ENCODE data around the gene ANKRD39.

Gene ANKRD39

DNA sequence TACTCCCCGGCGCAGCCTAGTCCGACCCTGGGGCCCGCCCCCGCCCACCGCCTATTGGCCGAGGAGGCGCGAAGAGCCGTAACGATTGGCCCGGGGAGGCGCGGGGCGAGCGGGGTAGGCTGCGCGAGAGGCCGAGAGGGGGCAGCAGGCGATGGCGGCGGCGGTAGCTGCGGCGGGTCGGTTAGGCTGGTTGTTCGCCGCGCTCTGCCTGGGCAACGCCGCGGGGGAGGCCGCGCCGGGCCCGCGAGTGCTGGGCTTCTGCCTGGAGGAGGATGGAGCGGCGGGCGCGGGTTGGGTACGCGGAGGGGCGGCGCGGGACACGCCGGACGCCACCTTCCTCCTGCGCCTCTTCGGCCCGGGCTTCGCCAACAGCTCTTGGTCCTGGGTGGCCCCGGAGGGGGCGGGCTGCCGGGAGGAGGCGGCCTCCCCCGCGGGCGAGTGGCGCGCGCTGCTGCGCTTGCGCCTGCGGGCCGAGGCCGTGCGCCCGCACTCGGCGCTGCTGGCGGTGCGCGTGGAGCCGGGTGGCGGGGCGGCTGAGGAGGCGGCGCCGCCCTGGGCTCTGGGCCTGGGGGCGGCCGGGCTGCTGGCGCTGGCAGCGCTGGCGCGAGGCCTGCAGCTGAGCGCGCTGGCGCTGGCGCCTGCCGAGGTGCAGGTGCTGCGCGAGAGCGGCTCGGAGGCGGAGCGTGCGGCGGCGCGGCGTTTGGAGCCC, 41.5 kb downstream of the ANKRD39 start, which contains the start of gene CNNM3:
TSS of gene CNNM3 (plus strand) at position 142 of the 709 bp plus-strand sequence. CDS start at position 152, 10 bp downstream.
- peak within 1 kb of the TSS; percentile 74 for H4K8ac ChIP-seq (ENCODE audit: low read length)
- H3K4me2 ChIP-seq (ENCODE audit: low read length, poor library complexity, severe bottlenecking) = peak within 1 kb of the TSS; percentile 96
- WGBS = under 1% methylated on average over 37 of the region's 103 CpGs
- H3K4me3 ChIP-seq (ENCODE audit: insufficient read depth in 1 of 2, low read depth in 1 of 2, low read length in 2 of 2) = peak within 1 kb of the TSS; percentile 81 to 88
- H2BK15ac ChIP-seq (ENCODE audit: low read depth, poor library complexity, severe bottlenecking) = peak within 1 kb of the TSS; percentile 91
- peaks cover 36% of the 10 kb centered on the region for H3K79me1 ChIP-seq (replicated peaks; ENCODE audit: low read length, poor library complexity, severe bottlenecking)
- H3K4me1 ChIP-seq (ENCODE audit: control insufficient read depth, insufficient read depth, low read depth, low read length) = peaks cover 17% of the 10 kb centered on the region
- peaks cover 0 to 10% of the 10 kb centered on the region in 2 experiments for H3K36me3 ChIP-seq (ENCODE audit: control insufficient read depth in 1 of 2, insufficient read depth in 2 of 2, low read depth in 1 of 2, low read length in 2 of 2)
- DNase-seq = peak; percentile 95
- H3K18ac ChIP-seq (ENCODE audit: low read depth in 1 of 2, low read length in 2 of 2) = peak within 1 kb of the TSS; percentile 78 to 95
- H3K9ac ChIP-seq (ENCODE audit: low read length) = peak within 1 kb of the TSS; percentile 72
- no peaks in the 10 kb centered on the region for H3K27me3 ChIP-seq (ENCODE audit: control insufficient read depth in 1 of 2, insufficient read depth in 1 of 2, low read length in 2 of 2)
- H3K23ac ChIP-seq (ENCODE audit: low read length in 2 of 2) = peak within 1 kb of the TSS in 1 of 2 experiments; percentile 73
- peak within 1 kb of the TSS in 1 of 2 experiments; percentile 81 for H2BK12ac ChIP-seq (ENCODE audit: low read length in 2 of 2)
- peak within 1 kb of the TSS in 1 of 2 experiments; percentile 95 for H3K14ac ChIP-seq (ENCODE audit: low read length in 2 of 2)
- H2BK120ac ChIP-seq (ENCODE audit: low read depth, low read length) = no peak within 1 kb of the TSS
- H2AFZ ChIP-seq (ENCODE audit: low read depth, low read length) = peak within 1 kb of the TSS; percentile 96
- H4K91ac ChIP-seq (ENCODE audit: low read length) = peak within 1 kb of the TSS; percentile 86
- H2BK5ac ChIP-seq (ENCODE audit: low read depth, low read length, poor library complexity, severe bottlenecking) = peak within 1 kb of the TSS; percentile 83
- peak within 1 kb of the TSS; percentile 48 for H3K27ac ChIP-seq (ENCODE audit: low read length, poor library complexity, severe bottlenecking)
- peak within 1 kb of the TSS in 1 of 2 experiments; percentile 36 for H3K4ac ChIP-seq (ENCODE audit: low read depth in 1 of 2, low read length in 2 of 2)
- H3K9me3 ChIP-seq (ENCODE audit: control insufficient read depth, low read length) = no peaks in the 10 kb centered on the region
- no peak within 1 kb of the TSS for H2AK5ac ChIP-seq (ENCODE audit: low read length, severe bottlenecking)

DNA sequence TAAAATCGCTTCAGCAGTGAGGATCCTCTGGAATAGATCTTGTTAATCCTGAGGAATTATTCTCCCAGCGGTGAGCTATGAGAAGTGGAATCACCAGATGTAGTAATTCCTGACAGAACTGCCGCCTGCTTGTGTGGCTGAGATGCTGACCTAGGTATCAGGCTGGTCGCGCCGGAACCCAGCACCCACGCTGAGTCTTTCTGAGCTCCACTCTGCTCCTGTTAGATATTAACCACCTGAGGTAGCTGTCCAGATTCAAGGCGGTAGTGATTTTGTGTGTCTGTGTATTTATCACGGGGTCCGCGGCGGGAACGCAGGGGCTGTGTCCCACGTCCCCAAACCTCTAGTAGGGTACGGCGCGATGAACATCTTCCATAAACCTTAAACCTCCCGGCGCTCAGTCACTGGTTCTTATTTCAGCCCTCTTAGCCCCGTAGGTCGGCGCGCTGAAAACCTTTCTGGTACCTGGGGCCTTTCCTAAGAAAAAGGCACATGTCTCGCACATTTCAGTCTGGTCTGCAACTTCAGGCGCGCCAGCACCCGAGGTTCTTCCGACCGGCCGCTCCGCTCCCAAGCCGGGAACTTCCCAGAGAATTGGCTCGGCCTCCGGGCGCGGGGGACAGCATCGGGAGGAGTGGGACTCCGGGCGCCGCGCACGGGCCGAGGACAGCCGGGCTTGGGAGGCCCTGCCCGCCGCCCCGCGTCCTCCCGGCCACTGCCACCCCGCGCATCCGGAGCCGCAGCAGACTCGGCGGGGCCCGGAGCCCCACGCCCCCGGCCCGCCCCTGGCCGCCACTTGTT, 42.3 kb downstream of the ANKRD39 start:
- no peak overlapping the region for H2AK5ac ChIP-seq (ENCODE audit: low read length, severe bottlenecking)
- H2BK120ac ChIP-seq (ENCODE audit: low read depth, low read length) = no peak overlapping the region
- H3K9me3 ChIP-seq (ENCODE audit: control insufficient read depth, low read length) = no peaks in the 10 kb centered on the region
- H3K9ac ChIP-seq (ENCODE audit: low read length) = peak overlapping the region; percentile 72
- no peak overlapping the region for H3K23ac ChIP-seq (ENCODE audit: low read length in 2 of 2)
- no peak overlapping the region for H3K14ac ChIP-seq (ENCODE audit: low read length in 2 of 2)
- no peak overlapping the region for H4K91ac ChIP-seq (ENCODE audit: low read length)
- peak overlapping the region; percentile 75 to 81 for H3K4me3 ChIP-seq (ENCODE audit: insufficient read depth in 1 of 2, low read depth in 1 of 2, low read length in 2 of 2)
- H3K27ac ChIP-seq (ENCODE audit: low read length, poor library complexity, severe bottlenecking) = peak overlapping the region; percentile 48
- H2BK12ac ChIP-seq (ENCODE audit: low read length in 2 of 2) = peak overlapping the region in 1 of 2 experiments; percentile 23
- no peak overlapping the region for H2BK15ac ChIP-seq (ENCODE audit: low read depth, poor library complexity, severe bottlenecking)
- 3% methylated on average over 50 of the region's 60 CpGs for WGBS
- DNase-seq = peak; percentile 74
- no peak overlapping the region for H4K8ac ChIP-seq (ENCODE audit: low read length)
- peaks cover 17% of the 10 kb centered on the region for H3K4me1 ChIP-seq (ENCODE audit: control insufficient read depth, insufficient read depth, low read depth, low read length)
- H3K4ac ChIP-seq (ENCODE audit: low read depth in 1 of 2, low read length in 2 of 2) = peak overlapping the region in 1 of 2 experiments; percentile 36
- no peak overlapping the region for H2BK5ac ChIP-seq (ENCODE audit: low read depth, low read length, poor library complexity, severe bottlenecking)
- peak overlapping the region; percentile 68 for H2AFZ ChIP-seq (ENCODE audit: low read depth, low read length)
- peaks cover 30% of the 10 kb centered on the region for H3K79me1 ChIP-seq (replicated peaks; ENCODE audit: low read length, poor library complexity, severe bottlenecking)
- peaks cover 0 to 10% of the 10 kb centered on the region in 2 experiments for H3K36me3 ChIP-seq (ENCODE audit: control insufficient read depth in 1 of 2, insufficient read depth in 2 of 2, low read depth in 1 of 2, low read length in 2 of 2)
- H3K4me2 ChIP-seq (ENCODE audit: low read length, poor library complexity, severe bottlenecking) = peak overlapping the region; percentile 96
- no peak overlapping the region for H3K18ac ChIP-seq (ENCODE audit: low read depth in 1 of 2, low read length in 2 of 2)
- no peaks in the 10 kb centered on the region for H3K27me3 ChIP-seq (ENCODE audit: control insufficient read depth in 1 of 2, insufficient read depth in 1 of 2, low read length in 2 of 2)

DNA sequence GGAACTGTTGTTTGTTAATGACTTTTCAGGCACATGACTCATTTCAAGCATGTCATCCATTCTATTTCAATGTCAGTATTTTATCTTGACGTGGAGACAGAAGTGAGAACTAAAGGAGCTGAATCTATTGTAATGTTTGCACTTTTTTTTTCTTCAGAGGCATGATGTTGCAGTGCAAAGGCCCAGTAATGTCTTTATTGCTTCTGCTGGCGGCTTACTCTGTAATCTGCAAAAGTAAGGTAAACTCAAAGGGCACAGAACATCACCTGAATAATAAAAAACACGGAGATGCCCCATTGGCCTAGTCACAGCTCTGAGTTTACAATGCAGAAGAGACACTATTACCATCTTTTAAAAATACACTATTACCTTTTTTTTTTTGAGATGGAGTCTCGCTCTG, 44.2 kb downstream of the ANKRD39 start:
- Histone ChIP-seq H3K14ac (ENCODE audit: low read length in 2 of 2) (no peak overlapping the region), H2BK12ac (ENCODE audit: low read length in 2 of 2) (no peak overlapping the region), H3K23ac (ENCODE audit: low read length in 2 of 2) (no peak overlapping the region), H2BK15ac (ENCODE audit: low read depth, poor library complexity, severe bottlenecking) (no peak overlapping the region), H3K9me3 (ENCODE audit: control insufficient read depth, low read length) (no peaks in the 10 kb centered on the region), H3K9ac (ENCODE audit: low read length) (no peak overlapping the region), H2BK120ac (ENCODE audit: low read depth, low read length) (no peak overlapping the region), H3K4me2 (ENCODE audit: low read length, poor library complexity, severe bottlenecking) (no peak overlapping the region), H3K27ac (ENCODE audit: low read length, poor library complexity, severe bottlenecking) (no peak overlapping the region), H4K91ac (ENCODE audit: low read length) (no peak overlapping the region), H3K4ac (ENCODE audit: low read depth in 1 of 2, low read length in 2 of 2) (no peak overlapping the region), H3K4me3 (ENCODE audit: insufficient read depth in 1 of 2, low read depth in 1 of 2, low read length in 2 of 2) (no peak overlapping the region), H3K79me1 (replicated peaks; ENCODE audit: low read length, poor library complexity, severe bottlenecking) (peaks cover 14% of the 10 kb centered on the region), H2AFZ (ENCODE audit: low read depth, low read length) (no peak overlapping the region), H3K18ac (ENCODE audit: low read depth in 1 of 2, low read length in 2 of 2) (no peak overlapping the region), H3K27me3 (ENCODE audit: control insufficient read depth in 1 of 2, insufficient read depth in 1 of 2, low read length in 2 of 2) (no peaks in the 10 kb centered on the region), H2AK5ac (ENCODE audit: low read length, severe bottlenecking) (no peak overlapping the region), H3K36me3 (ENCODE audit: control insufficient read depth in 1 of 2, insufficient read depth in 2 of 2, low read depth in 1 of 2, low read length in 2 of 2) (peaks cover 1 to 18% of the 10 kb centered on the region in 2 experiments), H4K8ac (ENCODE audit: low read length) (no peak overlapping the region), H2BK5ac (ENCODE audit: low read depth, low read length, poor library complexity, severe bottlenecking) (no peak overlapping the region), H3K4me1 (ENCODE audit: control insufficient read depth, insufficient read depth, low read depth, low read length) (peaks cover 11% of the 10 kb centered on the region)
- 94% methylated on average over 4 of the region's 4 CpGs for WGBS
- DNase-seq = no peak

DNA sequence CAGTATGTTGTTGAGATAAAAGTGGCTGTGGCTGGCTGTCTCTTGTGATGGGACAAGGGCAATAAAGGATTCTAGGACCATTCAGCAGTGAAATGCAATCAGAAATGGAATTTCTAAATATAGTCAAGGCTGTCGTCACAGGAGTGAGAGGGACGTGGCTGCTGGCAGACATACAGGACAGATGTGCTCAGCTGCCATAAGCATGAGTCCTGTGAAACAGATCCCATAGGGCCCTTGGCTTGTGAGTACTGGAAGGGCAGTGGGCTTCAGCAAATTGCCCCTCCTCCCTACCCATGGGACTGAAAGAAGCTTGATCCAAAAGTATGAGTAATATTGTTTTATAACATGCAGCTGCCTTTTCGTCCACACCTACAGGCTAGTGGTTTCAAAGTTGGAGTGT, 45.9 kb downstream of the ANKRD39 start:
- no peaks in the 10 kb centered on the region for H3K9me3 ChIP-seq (ENCODE audit: control insufficient read depth, low read length)
- no peak overlapping the region for H2BK12ac ChIP-seq (ENCODE audit: low read length in 2 of 2)
- no peak overlapping the region for H2AFZ ChIP-seq (ENCODE audit: low read depth, low read length)
- H3K4me1 ChIP-seq (ENCODE audit: control insufficient read depth, insufficient read depth, low read depth, low read length) = peaks cover 4% of the 10 kb centered on the region
- H4K8ac ChIP-seq (ENCODE audit: low read length) = no peak overlapping the region
- no peak overlapping the region for H3K23ac ChIP-seq (ENCODE audit: low read length in 2 of 2)
- H3K36me3 ChIP-seq (ENCODE audit: control insufficient read depth in 1 of 2, insufficient read depth in 2 of 2, low read depth in 1 of 2, low read length in 2 of 2) = peaks cover 6 to 25% of the 10 kb centered on the region in 2 experiments
- no peak overlapping the region for H3K4me2 ChIP-seq (ENCODE audit: low read length, poor library complexity, severe bottlenecking)
- no peak overlapping the region for H3K9ac ChIP-seq (ENCODE audit: low read length)
- H2BK120ac ChIP-seq (ENCODE audit: low read depth, low read length) = no peak overlapping the region
- no peak overlapping the region for H4K91ac ChIP-seq (ENCODE audit: low read length)
- no peak overlapping the region for H3K18ac ChIP-seq (ENCODE audit: low read depth in 1 of 2, low read length in 2 of 2)
- H3K27me3 ChIP-seq (ENCODE audit: control insufficient read depth in 1 of 2, insufficient read depth in 1 of 2, low read length in 2 of 2) = no peaks in the 10 kb centered on the region
- H2AK5ac ChIP-seq (ENCODE audit: low read length, severe bottlenecking) = no peak overlapping the region
- H2BK5ac ChIP-seq (ENCODE audit: low read depth, low read length, poor library complexity, severe bottlenecking) = no peak overlapping the region
- WGBS = 54% methylated on average over 3 of the region's 3 CpGs
- H3K4me3 ChIP-seq (ENCODE audit: insufficient read depth in 1 of 2, low read depth in 1 of 2, low read length in 2 of 2) = no peak overlapping the region
- no peak overlapping the region for H3K4ac ChIP-seq (ENCODE audit: low read depth in 1 of 2, low read length in 2 of 2)
- H3K14ac ChIP-seq (ENCODE audit: low read length in 2 of 2) = no peak overlapping the region
- peak; percentile 35 for DNase-seq
- no peaks in the 10 kb centered on the region for H3K79me1 ChIP-seq (replicated peaks; ENCODE audit: low read length, poor library complexity, severe bottlenecking)
- H2BK15ac ChIP-seq (ENCODE audit: low read depth, poor library complexity, severe bottlenecking) = no peak overlapping the region
- no peak overlapping the region for H3K27ac ChIP-seq (ENCODE audit: low read length, poor library complexity, severe bottlenecking)
